SK-N-SH treated with all-trans-retinoic acid at 6 μM for 48 hours (cell line): ENCODE data around the gene AMMECR1.

ENCODE experiments used
- ARNTL ChIP-seq: fragments of 450-650 bp; formaldehyde crosslinking; IDR thresholded peaks from 2 replicates; pipeline ENCODE4 v1.5.0; 2020; ENCODE audit warnings: low read depth, mild to moderate bottlenecking, moderate library complexity, borderline replicate concordance
- CREB5 ChIP-seq: fragments of 250-450 bp; sonication (Bioruptor Pico); IDR thresholded peaks from 2 replicates; pipeline ENCODE4 v1.5.1; 2020; ENCODE audit warnings: low read depth, mild to moderate bottlenecking, moderate library complexity
- ISL1 ChIP-seq: fragments of 250-450 bp; sonication (Bioruptor Pico); IDR thresholded peaks from 2 replicates; pipeline ENCODE4 v2.1.2; 2022; ENCODE audit warnings: mild to moderate bottlenecking, moderate library complexity
- PATZ1 ChIP-seq: fragments of 250-450 bp; sonication (Bioruptor Pico); IDR thresholded peaks from 2 replicates; pipeline ENCODE4 v1.8.0; 2020; ENCODE audit warnings: mild to moderate bottlenecking, moderate library complexity, borderline replicate concordance
- PPARA ChIP-seq: fragments of 250-450 bp; sonication (Bioruptor Pico); IDR thresholded peaks from 2 replicates; pipeline ENCODE4 v1.5.0; 2020; ENCODE audit warnings: mild to moderate bottlenecking, borderline replicate concordance
- RARB ChIP-seq: fragments of 250-450 bp; sonication (Bioruptor Pico); IDR thresholded peaks from 2 replicates; pipeline ENCODE4 v1.8.0; 2021; ENCODE audit warnings: mild to moderate bottlenecking, moderate library complexity
- TCF4 ChIP-seq: fragments of 250-450 bp; sonication (Bioruptor Pico); IDR thresholded peaks from 2 replicates; pipeline ENCODE4 v1.8.0; 2021; ENCODE audit warnings: mild to moderate bottlenecking, moderate library complexity, borderline replicate concordance
- ZFP3 ChIP-seq: fragments of 250-450 bp; sonication (Bioruptor Pico); IDR thresholded peaks from 2 replicates; pipeline ENCODE4 v1.5.0; 2020; ENCODE audit warnings: mild to moderate bottlenecking, moderate library complexity
- ZFP30 ChIP-seq: fragments of 450-650 bp; formaldehyde crosslinking; IDR thresholded peaks from 2 replicates; pipeline ENCODE4 v1.5.0; 2022; ENCODE audit warnings: mild to moderate bottlenecking, moderate library complexity
- ZNF565 ChIP-seq: fragments of 450-650 bp; formaldehyde crosslinking; conservative IDR thresholded peaks from 2 replicates; pipeline ENCODE4 v1.5.0; 2020; ENCODE audit warnings: low read depth, mild to moderate bottlenecking, moderate library complexity
- ZNF70 ChIP-seq: fragments of 450-650 bp; formaldehyde crosslinking; IDR thresholded peaks from 2 replicates; pipeline ENCODE4 v1.5.0; 2020; ENCODE audit warnings: mild to moderate bottlenecking, moderate library complexity
- ZNF8 ChIP-seq: fragments of 450-650 bp; formaldehyde crosslinking; IDR thresholded peaks from 2 replicates; pipeline ENCODE4 v1.5.0; 2020; ENCODE audit warnings: mild to moderate bottlenecking, moderate library complexity
- TF ChIP-seq, protein P1 (sequence below): fragments of 250-450 bp; sonication (Bioruptor Pico); IDR thresholded peaks from 2 replicates; pipeline ENCODE4 v1.5.1; 2021; ENCODE audit warnings: mild to moderate bottlenecking, moderate library complexity

DNA sequence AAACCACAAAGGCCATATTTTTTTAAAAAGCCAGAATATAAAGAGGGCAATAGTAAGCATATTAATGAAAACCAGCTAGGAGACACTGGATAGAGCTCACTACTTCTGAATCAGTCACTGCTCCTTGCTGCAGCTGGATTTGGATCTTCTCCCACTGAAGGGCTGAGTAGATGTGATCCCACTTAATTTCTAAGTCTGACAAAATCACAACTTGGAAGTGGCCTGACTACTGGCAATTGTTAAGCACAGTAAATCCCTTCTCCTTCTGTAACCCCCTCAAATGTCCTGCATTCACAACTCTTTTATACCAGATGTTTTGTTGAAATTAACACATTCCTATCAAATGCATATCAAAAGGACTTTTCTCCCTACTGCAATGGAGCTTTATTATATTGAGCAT is 72.9 kb downstream of the AMMECR1 start:
- TF ChIP-seq ARNTL (CRISPR knock-in tag) (no peak), PATZ1 (no peak), ZFP30 (CRISPR knock-in tag) (no peak), ISL1 (CRISPR knock-in tag) (no peak), CREB5 (CRISPR knock-in tag) (no peak), ZNF8 (no peak), PPARA (CRISPR knock-in tag) (no peak), ZNF70 (CRISPR knock-in tag) (no peak), RARB (CRISPR knock-in tag) (no peak), TCF4 (CRISPR knock-in tag) (no peak), ZFP3 (CRISPR knock-in tag) (no peak), ZNF565 (CRISPR knock-in tag) (no peak)
- TF ChIP-seq, protein P1, sequence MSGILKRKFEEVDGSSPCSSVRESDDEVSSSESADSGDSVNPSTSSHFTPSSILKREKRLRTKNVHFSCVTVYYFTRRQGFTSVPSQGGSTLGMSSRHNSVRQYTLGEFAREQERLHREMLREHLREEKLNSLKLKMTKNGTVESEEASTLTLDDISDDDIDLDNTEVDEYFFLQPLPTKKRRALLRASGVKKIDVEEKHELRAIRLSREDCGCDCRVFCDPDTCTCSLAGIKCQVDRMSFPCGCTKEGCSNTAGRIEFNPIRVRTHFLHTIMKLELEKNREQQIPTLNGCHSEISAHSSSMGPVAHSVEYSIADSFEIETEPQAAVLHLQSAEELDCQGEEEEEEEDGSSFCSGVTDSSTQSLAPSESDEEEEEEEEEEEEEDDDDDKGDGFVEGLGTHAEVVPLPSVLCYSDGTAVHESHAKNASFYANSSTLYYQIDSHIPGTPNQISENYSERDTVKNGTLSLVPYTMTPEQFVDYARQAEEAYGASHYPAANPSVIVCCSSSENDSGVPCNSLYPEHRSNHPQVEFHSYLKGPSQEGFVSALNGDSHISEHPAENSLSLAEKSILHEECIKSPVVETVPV (CRISPR knock-in tag): no peak
